SIG-M5 treated with dmso at 0.1 percent for 504 hours (cell line): ENCODE data around the gene SS18L1.
"Not testable (repeated sequence)": the region's sequence is repeated elsewhere in the genome, so short reads cannot be mapped to it uniquely, and the experiment has no call there.

Experiments
- DNase-seq: peaks from one replicate; lab custom pipeline; 2025; ENCODE audit not compliant: unreplicated experiment; lab: John Stamatoyannopoulos, UW

The SS18L1 gene

DNA sequence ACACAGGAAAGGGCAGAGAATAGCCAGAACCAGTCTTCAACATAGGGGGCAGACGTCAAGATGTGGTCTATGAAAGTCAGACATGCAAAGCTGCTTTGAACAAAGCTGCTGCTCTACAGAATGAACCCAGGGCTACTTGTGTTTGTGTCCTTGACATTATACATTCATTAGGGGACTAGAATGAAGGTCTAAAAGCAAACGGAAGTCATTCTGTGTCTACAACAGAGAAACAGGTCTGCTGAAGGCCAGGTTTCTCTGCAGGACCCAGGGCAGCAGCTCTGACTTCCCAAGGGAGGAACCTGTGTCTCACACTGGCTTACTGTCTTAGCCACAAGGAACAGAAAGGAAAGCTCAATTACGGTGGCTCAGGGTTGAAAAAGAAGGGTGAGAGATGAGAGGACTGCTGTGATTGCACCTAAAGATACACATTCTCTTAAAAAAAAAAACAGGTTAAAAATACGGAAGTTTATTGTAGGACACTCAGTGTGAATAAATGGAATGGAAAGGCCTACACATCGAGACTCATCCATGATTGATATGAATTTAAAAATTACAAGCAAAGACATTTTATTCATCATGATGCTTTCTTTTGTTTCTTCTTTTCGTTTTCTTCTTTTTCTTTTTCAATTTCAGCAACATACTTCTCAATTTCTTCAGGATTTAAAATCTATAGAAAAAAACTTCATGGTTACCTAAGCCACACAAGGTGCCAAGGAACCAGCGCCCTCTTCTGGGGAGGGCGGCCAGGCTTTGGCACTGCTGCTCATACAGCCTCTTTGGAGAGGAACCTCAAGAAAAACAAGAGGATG, 7.1 kb upstream of the SS18L1 start:
- peak; percentile 63 for DNase-seq

DNA sequence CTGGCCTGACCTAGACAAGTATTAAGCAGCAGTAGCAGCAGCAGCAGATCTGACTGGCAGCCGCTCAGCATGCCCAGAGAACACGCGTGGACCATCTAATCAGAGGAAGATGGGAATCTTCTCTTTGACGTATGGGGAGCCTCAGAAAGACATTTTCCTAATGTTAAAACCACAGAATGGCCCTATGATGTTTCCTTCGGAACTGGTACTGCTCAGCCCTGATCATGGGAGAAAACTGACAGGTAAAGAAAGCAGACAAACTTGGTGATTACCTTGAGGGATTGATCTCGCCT, 6.5 kb upstream of the SS18L1 start:
- no peak for DNase-seq

DNA sequence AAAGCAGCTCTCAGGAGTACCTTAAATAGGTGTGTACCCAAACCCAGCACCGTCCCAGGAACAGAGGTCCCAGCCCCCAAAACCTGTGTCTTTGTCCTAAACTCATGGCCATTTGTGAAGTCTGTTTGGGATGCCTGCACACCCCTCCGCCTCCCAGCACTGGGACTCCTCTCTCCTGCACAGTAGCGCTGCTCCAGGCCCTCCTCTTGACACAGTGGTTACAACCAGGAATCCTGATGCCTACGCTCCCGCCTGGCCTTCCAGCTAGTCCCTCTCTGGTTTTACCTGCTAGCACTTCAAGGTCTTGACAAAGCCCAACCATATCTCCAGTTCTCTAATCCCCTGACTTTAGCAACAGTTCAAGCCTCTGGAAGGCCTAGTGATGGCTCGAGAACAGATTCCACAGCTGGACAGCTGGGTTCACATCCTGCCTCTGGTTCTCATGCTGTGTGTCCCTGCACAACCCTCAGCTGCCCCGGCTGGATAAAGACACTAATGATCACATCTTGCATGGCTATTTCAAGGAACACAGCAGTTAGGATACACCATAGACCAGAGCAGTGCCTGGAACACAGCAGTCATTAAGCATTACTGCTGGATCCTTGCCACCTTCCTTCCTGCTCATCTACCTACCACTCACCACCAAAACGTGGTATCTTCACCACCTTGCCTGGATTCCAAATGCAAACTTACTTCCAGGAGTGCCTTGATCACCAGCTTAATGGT, 5.9 kb upstream of the SS18L1 start:
- DNase-seq = no peak

DNA sequence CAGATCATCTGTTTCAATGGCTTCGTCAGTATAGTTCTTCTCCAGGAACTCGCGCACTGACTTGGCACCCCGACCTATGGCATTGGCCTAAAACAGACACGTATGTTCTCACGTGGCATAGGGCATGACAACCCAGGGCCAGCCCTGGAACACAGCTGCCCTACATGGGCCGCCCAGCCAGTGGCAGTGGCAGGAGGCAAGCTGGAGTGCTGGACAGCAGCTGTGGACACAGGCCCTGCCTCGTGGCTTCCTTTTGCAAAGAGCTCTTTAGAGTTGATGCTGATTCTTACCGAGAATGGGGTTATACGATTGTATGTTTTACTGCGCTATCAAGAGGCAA, 5.4 kb upstream of the SS18L1 start:
- no peak for DNase-seq

DNA sequence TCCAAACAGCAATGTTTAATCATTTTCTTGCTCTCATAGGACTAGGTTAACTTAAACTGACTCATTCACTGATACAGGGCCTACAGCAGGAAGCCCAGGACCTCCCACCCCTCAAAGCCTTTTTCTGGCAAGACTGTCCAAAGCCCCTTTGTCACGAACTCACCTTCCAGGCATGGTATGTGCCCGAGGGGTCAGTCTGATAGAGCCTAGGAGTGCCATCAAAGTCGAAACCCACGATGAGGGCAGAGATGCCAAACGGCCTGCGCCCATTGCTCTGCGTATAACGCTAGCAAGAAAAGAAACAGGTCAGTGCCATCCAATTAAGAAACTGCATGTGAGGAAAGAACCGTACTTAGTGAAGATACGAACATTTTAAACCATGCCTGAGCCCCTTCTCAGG, 4.7 kb upstream of the SS18L1 start:
- DNase-seq = no peak

DNA sequence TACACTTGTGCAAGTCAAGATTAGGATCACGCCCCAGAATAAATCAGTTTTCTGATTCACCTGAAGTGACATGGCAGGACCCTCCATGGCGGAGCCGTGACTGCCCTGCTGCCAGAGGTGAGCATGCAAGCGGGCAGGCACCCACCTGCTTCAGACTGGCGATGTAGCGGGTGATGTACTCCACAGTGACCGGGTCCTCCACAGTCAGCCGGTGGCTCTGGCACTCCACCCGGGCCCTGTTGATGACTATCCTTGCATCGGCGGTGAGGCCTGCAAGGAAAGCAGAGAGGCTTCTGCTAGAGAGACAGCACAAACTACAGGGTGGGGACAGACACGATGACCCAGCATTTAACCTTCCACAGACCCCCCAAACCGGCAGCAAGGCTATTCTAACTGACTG, 3.9 kb upstream of the SS18L1 start:
- no peak for DNase-seq

DNA sequence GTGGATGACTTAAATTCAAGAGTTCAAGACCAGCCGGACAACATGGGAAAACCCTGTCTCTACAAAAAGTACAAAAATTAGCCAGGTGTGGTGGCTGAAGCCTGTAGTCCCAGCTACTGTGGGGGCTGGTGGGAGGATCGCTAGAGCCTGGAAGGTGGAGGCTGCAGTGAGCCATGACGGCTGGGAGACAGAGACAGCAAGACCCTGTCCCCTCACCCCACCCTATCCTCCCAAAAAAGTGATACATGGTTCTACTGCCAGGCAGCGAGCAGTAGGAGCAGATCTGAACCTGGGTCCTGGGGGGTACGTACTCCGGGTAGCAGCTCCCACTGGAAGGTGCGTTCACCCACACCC, 2.5 kb upstream of the SS18L1 start:
- DNase-seq = no peak

DNA sequence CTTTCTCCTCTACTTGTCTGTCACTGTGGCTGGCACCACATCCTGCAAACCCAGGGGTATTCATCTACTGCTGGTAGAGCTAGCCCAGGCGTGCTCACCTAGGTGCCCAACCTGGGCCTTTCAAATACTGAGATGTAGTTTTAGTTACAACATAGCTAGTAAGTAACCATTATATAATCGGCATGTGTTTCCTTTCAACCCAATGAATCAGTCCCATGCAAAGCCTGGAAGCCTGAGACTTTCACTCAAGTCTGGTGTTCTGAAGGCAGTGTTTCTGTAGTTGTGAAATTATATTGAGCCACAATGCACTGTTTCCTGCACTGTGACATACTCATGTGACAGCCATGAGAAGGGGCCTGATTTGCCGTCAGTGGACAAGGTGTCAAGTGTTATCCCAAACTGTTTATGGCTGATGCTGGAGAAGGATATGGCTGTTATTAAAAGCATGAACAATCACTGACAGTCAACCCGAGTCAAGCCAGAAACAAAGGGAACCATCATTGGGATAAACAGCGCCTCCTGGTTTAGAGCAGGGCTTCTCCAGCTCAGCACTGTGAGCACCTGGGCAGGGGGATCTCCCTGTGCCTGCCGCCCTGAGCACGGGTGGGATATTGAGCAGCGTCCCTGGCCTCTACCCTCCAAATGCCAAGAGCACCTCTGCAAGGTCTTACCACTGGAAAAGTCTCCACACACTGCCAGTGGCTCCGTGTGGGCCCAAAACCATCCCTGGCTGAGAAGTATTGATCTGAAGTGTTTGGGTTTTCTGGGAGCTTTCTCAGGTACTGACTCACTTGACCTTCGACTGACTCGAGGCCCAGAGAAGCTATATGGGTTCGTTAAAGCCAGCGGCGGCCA, 1.9 kb upstream of the SS18L1 start:
- peak; percentile 60 for DNase-seq

DNA sequence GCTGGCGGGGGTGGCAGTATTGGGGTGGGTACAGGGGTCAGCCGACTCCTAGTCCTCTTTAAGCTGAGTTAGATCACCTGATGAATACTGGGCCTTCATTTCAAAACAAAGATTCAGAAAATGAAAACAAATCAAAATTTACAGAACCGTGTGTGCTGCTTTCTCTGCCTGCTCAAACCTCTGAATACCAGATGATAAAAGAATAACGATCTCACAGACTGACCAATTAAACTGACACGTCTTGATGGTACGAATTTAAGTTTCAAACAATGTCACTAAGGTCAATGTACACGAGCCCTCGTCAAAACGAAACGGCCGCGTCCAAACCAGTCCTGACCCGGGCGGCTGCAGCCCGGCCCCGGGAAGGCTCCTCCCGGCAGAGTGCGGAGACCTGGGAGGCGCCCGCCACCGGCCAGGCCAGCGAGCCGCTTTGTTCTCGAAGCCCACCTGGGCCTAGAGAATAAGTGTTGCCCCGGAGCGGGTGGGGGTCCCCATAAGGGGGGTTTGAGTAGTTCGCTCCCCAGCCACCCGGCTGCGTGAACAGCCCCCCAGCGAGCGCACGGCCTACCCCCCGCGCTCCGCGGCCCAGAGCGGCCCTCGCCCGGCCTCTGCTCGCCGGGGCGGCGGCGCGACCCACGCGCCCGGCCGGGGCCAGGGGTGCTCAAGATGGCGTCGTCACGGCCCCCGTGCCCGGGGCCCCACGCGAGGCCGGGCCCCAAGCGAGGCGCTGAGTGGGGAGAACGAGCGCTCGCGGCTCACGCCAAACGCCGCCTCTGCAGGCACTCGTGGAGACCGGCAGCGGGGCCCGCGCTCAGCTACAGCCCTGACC, 1.1 kb upstream of the SS18L1 start:
- DNase-seq = no peak

DNA sequence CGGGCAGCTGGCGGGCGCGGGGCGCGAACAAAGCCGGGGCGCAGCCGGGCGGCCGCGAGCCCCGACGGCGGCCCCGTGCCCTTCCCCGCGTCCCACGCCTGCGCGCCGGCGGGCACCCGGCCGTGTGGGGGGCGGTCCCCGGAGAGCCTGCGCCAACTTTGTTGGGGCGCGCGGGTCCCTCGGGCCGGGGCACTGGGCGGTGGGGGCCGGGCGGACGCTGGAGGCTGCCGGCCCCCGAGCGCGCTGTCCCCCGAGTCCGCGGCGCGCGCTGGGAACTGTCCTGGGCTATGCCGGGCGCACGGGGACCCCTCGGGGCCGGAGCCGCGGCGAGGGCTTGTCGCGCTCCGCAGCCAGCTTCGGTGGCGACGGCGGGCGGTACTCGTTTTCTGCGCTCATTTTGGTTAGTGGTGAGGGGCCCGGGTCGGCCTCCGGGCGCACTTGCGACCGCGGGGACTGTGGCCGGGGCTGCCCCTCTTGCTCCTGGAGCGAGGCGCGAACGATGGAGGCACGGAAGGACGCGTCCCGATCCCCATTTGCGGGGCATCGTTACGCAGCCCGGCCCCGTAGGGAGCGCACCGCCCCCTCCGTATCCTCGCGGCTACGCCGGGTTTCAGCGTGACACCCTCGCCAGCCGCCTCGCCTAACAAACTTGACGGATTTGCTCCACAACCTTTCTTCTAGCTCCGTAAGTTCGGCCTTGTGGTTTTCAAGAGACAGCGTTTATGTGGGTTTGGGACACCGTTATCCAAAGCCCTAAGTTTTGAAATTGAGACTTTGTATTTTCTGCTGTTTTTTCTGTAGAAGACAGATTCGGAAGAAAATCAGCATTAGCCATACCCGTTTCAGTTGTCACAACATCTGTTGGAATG, 622 bp downstream of the SS18L1 start:
- peak; percentile 61 for DNase-seq

DNA sequence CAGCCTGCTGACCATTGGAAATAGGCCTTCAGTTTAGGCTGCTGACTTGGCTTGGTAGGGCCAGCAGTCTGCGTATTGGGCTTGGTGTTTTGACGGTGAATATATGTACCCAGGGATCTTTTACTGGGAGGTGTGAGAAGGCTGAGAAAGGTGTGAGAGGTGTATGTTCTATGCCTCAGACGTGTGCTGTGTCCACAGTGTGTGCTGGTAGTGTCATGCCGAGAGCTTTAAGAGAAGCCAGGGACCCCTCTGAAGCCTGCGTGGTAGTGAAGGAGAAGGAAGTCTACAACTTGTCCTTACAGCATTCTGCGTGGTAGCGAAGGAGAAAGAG, 2.1 kb downstream of the SS18L1 start:
- DNase-seq = no peak

DNA sequence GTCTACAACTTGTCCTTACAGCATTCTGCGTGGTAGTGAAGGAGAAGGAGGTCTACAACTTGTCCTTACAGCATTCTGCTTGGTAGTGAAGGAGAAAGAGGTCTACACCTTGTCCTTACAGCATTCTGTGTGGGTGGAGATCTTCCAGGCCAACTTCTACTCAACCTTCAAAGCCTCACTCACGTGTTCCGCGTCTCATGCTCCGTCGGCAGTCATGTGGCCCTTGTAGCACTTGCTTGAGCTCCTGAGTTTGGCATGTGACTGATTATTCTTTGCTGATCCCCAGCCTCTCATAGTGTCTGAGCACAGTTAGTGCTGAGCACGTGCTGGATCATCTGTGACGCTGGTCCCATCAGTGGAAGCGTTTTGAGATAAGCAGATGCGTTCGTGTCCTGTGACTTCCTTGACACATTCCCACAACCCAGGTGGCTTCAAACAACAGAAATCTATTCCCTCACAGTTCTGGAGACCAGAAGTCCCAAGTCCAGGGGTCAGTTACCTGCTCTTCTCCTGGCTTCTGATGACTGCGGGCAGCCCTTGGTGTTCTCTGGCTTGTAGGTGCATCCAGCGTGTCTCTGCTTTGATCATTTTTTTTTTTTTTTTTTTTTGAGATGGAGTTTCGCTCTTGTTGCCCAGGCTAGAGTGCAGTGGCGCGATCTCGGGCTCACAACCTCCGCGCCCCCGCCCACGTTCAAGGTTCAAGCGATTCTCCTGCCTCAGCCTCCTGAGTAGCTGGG, 2.6 kb downstream of the SS18L1 start:
- no peak for DNase-seq

DNA sequence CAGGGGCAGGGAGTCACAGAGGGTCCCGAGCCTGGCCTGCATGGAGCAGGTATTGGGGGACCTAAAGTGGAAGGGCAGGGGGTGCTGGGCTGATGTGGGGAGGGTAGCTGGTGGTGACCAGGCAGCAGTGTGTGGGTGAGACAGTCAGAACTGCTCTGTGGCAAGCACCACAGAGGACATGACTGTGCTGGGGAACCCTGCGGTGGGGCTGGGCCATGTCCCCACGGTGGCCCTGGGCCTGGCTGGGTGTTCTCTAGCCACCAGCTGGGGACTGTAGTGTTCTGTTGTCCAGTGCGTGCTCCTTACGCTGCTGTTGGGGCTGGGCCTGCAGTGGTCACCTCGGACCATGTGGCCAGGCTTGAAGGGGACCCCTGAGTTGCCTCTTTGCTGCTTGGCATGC, 3.6 kb downstream of the SS18L1 start:
- no peak for DNase-seq

DNA sequence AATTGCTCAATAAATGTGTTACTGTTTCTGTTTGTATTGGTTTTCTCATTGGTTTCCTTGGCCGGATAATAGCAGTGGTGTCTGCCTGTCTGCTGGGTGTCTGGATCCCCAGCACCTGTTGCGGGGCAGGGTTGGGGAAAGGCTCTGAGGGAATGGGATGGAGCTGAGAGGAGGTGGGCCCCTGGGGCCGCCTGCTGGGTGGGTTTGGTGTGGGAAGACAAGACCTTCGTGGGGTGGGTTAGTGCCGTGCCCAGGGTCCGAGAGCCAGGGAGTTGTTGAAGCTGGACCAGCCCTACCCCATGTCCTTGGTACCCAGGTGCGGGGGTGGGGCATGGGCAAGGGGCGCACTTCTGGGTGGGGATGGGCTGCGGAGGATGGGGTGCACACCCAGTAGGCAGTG, 4.0 kb downstream of the SS18L1 start:
- DNase-seq = no peak

DNA sequence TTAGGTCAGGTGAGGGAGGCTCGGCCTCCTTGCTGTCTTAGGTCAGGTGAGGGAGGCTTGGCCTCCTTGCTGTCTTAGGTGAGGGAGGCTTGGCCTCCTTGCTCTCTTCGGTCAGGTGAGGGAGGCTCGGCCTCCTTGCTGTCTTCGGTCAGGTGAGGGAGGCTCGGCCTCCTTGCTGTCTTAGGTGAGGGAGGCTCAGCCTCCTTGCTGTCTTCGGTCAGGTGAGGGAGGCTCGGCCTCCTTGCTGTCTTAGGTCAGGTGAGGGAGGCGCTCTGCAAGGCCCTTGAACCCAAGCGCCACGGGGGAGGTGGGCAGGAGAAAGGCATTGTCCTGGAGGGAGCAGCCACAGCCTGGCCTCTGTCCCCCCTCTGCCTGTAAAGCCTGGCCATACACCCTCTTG, 4.8 kb downstream of the SS18L1 start:
- DNase-seq = not testable (repeated sequence)

DNA sequence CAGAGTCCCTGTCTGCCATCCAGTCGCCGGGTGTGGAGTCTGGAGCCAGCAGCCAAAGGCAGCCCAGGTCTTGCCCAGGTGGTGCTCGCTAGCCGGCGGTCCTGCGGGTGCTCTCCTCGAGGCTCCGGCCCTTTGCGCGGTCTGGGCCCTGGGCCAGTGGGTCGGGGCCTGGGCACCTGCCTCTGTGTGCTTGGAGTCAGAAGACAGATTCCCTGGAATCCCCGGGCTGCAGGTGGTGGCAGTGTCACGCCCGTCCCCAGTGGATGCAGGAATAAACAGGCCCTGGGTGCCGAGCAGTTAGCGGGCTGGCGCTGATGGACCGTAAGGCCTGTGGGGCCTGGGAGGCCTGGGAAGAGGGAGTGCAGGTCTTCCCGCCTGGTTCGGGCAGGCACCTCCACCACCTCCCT, 5.3 kb downstream of the SS18L1 start:
- no peak for DNase-seq

DNA sequence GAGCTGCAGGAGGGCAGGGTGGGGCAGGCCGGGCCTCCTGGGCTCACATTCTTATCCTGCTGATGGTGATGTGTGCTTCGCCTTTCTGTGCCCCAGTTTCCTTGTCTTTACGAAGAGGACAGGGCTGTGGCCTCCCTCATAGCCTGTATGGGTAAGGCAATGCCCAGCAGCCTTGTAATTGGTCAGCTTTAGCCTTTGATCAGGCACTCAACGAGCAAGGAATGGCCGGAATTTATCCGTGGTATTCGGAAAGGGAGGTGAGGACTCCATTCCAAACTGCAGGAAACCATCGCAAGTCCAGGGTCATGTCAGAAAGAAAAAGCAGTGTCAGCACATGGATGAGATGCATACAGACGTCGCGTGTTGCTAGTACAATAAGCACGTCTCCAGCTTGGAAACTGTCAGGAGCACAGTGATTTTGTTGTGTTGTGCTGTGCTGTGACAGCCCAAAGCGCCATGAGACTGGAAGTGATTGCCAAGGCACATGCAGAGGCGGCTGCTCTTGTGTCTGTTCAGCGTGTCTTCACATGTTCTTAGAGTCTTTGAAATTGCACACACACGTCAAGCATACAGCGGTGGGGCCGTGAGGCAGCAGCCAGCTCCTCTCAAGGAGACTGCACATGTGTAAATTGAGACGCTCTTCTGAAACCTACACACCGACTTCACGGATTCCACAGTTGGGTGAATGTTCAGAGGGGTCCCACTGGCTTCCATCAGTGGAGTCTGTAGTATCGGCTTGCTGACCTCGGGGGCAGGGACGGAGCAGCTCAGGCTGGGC, 6.2 kb downstream of the SS18L1 start:
- no peak for DNase-seq

DNA sequence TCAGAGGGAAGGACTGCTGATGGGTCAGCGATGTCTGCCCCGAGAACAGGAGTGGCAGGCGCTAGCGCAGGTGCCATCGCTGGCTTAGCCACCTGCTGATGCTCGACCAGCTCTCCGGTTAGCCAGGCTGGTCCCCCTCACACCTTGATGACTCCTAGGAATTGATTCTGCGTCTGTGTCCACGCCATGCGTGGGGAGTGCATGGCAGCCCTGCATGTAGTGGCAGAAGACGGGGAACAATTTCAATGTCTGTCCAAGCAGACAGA, 6.7 kb downstream of the SS18L1 start:
- no peak for DNase-seq

DNA sequence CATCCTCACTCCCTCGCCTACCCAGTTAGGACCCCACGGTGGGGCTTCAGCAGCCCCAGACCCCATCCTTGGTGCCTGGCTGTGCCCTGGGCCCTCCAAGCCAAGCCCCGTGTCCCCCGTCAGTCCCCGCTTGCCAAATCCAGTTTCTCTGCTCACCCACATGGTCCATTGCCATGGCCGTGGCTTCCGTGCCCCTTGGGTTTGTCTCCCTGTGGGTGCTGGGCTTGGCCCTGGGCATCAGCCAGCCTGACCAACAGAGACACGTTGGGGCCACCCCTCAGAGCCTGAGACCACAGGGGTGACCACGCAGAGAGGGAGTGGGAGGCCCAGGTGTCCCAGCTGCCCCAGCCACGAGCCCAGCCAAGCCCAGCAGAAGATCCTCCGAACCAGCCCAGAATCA, 7.7 kb downstream of the SS18L1 start:
- DNase-seq = no peak
